HG02884 (cell line): ENCODE results near the gene HDAC7.
"Not testable (repeated sequence)": the region's sequence is repeated elsewhere in the genome, so short reads cannot be mapped to it uniquely, and the experiment has no call there.

Experiments used
- ATAC-seq: cut with Tn5 transposase; IDR thresholded peaks from one replicate; pipeline ENCODE4 v1.9.1; 2021; ENCODE audit warnings: mild to moderate bottlenecking, moderate library complexity; ENCODE audit not compliant: unreplicated experiment

HDAC7 gene

GRCh38 chr12:47815447-47815846, 4.3 kb downstream of the HDAC7 start:
- ATAC-seq, result not testable (repeated sequence)

DNA sequence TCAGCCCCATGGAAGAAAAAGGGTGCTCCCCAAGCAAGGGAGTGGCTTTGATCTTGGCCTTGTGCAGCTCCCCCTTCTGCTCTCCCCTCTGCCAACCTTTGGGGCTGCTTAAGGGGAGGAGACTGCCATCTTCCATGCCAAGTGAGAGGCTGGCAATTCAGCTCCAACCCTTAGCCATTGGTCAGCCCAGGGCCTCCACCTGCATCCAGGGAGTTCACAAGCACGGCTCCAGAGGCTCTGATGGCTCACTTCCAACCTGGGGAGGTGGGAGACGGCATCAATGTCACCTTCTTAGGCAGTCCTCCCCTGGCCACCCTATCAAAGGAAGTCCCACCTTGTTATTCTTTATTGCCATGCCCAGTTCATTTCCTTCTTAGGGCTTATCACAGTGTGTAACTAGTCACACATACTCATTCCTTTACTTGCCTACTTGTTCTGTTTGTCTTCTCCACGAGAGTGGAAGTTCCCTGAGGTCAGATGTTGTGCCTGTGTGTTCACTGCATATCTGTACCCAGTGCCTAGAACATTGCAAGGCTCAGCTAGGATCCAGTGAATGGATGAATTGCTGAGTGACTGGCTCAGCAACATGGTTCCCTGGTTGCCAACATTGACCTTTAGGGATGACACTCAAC, 5.0 kb downstream of the HDAC7 start:
- no peak for ATAC-seq

GRCh38 chr12:47813511-47814196, 6.0 kb downstream of the HDAC7 start:
- ATAC-seq, result peak; percentile 31

DNA sequence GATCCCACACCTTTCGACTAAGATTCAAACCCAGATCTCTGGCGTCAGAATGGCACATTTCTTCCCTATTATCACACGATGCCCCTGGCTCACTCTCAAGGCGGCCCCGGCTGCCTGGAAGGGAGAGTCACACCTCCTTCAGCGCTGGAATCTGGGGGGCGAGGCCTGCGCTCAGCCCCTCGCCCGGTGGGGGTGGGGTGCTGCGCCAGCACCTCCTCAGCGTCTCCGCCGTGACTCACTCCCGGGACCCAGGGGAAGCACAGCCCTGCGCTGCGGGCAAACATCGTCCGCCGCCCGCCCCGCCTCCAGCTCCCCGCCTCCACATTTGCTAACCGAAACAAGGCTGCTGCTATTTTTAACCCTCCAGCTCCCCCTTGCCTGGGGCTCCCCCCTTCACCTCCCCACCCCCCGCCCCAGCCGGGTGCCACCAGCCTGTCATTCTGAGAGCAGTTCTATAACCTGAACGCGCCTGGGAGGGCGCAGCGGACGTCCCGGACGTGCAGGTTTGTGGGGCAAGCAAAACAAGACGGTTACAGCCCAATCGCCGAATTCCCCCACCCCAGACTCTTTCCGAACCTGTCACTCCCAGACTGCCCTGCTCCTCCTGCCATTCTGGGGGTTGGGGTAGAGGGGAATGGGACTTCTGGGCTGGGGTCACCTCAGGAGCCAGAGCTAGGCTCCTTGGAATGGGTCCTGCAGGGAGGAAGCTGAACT, 6.7 kb downstream of the HDAC7 start:
- ATAC-seq, result peak; percentile 51

DNA sequence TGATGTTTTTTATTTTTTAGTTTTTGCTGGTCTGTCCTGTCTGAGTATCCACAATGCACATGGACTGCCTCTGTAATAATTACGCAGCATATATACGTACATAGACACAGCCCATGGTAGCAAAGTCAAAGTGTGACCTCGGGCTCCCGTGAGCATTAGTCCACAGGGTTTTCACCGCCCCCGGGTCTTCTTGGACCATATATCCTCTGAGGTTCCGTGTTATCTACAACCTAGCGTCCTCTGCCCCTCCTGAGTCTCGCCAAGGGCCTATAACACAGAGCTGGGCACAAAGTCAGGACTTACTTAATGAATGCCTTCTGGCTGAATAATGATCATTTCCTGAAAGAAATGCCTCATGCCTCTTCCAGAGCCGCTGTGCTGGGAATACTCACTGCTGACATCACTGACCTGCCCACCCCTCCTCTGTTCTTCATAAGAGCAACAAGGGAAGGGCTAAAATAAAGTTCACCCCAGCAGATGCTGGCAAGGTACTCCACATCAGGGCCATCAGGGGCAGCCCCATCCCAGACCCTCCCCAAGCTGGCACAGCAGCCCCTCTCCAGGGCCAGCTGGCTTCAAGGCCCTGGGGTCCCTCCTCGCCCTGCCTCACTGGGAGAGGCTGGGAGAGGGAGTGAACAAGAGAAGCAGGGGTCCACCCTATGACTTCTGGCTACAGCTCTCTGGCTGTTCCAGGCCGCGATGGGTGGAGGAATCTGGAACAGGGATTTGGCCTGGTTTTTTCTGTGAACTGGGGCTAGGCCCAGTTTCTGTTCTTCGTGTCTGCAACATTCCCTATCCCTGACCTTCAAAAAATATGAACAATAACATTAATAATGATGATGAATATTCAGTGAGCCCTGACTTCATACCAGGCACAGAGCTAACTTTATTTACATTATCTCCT, 7.9 kb downstream of the HDAC7 start:
- ATAC-seq, result no peak

GRCh38 chr12:47811072-47811396, 8.7 kb downstream of the HDAC7 start:
- ATAC-seq, result no peak

DNA sequence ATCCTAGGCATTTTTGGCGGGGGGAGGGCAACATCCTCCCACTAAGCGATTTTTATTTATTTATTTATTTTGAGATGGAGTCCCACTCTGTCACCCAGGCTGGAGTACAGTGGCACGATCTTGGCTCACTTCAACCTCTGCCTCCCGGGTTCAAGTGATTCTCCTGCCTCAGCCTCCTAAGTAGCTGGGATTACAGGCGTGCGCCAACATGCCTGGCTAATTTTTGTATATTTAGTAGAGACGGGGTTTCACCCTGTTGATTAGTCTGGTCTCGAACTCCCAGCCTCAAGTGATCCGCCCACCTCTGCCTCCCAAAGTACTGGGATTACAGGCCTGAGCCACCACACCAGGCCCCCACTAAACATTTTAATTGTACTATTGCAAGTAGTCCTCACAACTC, 10.2 kb downstream of the HDAC7 start:
- ATAC-seq, result not testable (repeated sequence)

- no peak for ATAC-seq
Observed at GRCh38 chr12:47808574-47809365, 10.9 kb downstream of the HDAC7 start.

DNA sequence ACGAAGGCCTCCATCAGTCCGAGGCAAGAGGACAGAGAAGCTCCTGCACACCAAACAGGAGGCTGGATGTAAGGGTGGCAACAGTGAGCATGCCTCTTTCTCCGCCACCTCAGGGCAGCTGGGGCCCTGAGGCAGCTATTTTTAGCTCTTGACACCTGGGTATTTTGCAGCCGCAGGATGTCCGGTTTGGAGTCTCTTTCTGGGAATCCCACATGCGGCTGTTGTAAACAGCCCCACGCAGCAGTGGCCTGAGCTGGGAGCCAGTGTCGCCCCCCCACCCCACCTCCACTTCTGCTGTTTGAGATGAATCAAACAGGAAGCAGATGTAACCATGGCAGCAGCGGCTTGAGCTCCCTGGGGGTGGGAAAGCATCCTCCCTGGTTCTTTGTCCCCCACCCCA, 11.7 kb downstream of the HDAC7 start:
- no peak for ATAC-seq

GRCh38 chr12:47807338-47807737, 12.4 kb downstream of the HDAC7 start:
- no peak for ATAC-seq

- no peak for ATAC-seq
Observed at GRCh38 chr12:47805417-47805816, 14.3 kb downstream of the HDAC7 start.

DNA sequence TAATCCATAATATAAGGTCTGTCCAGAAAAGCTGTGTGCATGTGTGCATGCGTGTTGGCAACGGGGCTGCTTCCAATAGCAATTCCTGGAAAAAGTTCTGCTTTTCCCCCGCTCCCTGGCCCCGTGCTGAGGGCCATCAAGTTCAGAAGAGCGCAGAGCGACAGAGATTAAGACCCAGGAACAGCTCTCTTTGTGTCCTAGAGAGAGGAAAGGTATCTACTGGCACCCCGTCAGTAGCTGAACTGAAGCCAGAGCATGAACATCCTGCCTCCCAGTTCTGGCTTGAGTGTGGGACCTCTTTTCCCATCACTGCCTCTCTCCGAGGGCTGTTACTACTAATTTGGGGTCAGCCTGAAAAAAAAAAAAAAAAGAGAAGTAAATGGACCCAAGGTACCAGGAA, 15.5 kb downstream of the HDAC7 start:
- no peak for ATAC-seq

DNA sequence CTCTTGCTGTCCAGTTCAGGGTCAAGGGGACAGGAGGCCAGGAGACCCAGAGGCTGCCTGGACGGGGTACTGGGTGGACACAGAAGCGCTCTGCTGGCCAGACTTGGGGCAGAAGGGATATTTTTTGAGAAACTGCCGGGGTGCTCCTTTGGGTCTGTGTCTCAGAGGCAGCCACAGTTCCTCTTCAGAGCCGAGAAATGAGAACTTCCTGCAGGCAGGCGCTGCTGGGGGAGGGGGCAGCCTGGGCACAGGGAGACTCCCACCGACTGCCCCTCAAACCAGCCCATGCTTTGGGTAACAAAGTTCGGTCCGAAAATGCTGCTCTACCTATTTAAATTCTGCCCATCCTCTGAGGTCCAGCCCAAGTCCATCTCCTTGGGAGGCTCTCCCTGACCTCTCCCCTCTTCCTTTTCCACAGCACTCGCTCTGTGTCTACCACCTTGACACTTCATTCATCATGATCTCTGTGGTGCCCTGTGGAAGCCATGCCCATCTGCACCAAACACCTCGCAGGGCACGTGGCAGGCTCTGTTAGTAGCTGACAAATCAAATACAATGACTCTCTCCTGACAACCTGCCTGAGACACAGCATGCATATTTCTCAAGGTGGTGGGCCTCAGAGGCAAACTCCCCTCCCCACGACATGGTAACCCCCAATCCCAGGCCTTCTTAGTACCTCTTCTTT, 16.4 kb downstream of the HDAC7 start:
- ATAC-seq, result no peak

- no peak for ATAC-seq
Observed at GRCh38 chr12:47802312-47802711, 17.4 kb downstream of the HDAC7 start.

DNA sequence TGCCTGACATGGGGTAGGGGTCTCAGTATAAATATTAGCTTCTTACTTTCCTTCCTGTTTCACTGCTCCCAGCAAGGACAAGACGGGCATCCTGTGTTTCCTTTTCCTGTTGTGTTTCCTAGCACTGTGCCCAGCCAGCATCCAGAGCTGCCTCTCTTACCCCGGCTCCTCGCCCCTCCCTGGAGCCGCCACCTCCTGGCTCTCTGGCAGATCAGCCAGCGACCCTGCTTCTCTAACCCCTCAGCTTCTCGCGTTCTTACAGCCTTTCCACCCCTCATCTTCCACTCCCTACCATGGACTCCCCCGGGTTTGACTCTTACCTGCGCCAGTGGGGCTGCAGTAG, 17.8 kb downstream of the HDAC7 start:
- no peak for ATAC-seq

GRCh38 chr12:47801170-47801903, 18.4 kb downstream of the HDAC7 start:
- no peak for ATAC-seq

DNA sequence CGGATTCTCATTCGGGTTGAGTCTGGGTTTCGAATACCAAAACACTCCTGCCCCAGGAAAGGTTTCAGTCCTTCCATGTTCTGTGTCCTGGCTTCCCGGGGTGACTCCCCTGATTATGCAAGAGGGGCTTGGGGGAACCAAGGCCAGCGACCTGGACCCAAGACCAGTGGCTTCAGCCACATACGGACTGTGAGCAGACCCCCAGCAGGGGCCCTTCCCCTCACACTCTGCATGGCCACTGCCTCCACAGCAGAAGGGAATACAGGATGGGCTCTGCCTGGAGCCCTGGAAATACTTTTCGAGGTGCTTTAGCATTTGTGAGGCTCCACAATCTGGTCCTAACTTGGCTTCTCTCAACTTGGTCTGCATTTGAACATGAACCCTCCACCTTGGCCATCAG, 19.1 kb downstream of the HDAC7 start:
- ATAC-seq, result no peak

- ATAC-seq, result no peak
Observed at GRCh38 chr12:47799357-47799955, 20.2 kb downstream of the HDAC7 start.

- no peak for ATAC-seq
Observed at GRCh38 chr12:47798382-47798948, 21.2 kb downstream of the HDAC7 start.
